GM19395 (cell line): ENCODE data around the gene WDR44.
A peak's percentile ranks its signal among the peaks of the same experiment; 100 is the strongest.
"Not testable (repeated sequence)": the region's sequence is repeated elsewhere in the genome, so short reads cannot be mapped to it uniquely, and the experiment has no call there.

Source experiments
- ATAC-seq: cut with Tn5 transposase; IDR thresholded peaks from one replicate; pipeline ENCODE4 v1.9.1; 2021; ENCODE audit warnings: mild to moderate bottlenecking, moderate library complexity; ENCODE audit not compliant: unreplicated experiment

The WDR44 gene

DNA sequence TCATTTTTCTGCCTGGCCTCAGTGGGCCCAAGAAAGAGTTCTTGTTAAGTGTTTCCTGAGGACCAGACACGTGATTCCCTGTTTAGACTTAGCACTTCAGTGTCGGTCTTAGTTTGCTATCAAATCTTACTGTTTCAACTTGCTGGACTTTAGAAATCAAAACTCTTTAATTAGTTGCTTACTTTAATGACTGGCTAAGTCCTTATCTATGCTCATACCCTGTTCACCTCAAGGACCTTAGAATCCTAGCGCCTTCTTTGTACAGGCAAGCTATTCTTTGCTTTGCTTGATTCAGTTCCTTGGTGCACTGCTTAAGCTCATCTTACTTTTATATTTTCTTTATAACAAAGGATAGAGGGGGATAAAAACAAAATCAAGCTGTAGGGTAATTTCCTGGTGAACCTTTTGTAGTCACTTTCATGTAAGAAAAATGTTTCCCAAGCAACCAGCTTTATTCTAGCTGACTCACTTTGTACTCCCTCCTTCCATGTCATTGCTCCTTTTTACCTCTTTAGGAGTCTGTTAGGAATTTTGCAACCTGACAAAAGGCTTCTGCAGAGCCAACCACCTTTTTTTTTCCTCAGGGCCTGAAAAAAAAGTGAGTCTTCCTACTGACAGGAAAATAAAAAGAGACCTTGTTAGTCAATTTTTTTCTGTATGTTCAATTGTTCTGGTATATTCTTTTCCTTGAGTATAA, 14.7 kb downstream of the WDR44 start:
- ATAC-seq, result no peak

DNA sequence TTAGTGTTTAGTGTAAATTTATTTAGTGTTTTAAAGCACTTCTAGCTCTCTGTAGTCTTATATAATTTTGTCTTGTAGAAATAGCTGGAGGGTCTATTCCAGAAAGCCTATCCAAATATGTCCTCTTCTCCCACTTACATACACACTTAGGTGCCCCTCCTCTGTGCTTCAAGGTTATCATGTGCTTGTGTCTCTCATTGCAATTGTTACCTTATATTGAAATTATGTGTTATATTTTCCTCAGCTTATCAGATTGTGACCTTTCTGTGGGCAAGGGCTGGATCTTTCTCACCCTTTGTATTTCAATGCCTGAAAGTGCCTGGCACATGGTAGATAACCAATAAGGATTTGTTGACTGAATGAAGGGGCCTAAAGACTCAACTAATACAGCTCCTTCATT, 18.4 kb downstream of the WDR44 start:
- ATAC-seq, result no peak

DNA sequence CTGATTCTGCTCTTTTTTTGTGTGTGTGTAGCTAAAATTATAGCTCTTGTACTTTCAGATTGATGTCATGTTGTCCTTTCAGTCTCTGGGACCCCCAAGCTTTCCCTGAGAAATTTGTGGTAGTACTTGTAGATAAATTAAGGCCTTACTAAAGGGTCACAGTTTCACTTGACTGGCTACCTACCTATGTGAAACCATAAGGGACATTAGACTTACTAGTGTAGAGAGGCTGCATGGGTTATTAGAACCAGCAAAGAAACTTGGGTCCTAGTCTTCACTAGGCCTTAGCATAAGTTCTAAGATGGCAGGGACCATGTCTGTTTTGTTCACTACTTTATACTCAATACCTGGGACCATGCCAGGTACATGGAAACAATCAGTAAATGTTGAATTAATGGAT, 21.4 kb downstream of the WDR44 start:
- ATAC-seq, result no peak

DNA sequence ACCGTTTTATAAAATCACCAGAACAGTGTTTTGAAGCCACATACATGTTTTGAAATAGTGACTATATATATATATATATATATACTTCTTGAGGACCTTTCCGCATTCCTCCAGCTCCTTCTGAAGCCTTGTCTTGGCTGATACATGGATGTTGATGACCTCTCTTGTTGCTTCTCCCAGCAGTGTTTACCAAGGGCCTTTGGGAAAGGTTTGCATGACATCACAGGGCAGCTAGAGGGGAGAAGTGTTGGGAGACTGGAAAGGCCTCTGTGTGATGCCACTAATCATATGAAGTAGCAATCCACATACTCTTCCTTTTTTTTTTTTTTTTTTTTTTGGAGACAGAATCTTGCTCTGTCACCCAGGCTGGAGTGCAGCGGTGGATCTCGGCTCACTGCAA, 22.5 kb downstream of the WDR44 start:
- ATAC-seq, result no peak

DNA sequence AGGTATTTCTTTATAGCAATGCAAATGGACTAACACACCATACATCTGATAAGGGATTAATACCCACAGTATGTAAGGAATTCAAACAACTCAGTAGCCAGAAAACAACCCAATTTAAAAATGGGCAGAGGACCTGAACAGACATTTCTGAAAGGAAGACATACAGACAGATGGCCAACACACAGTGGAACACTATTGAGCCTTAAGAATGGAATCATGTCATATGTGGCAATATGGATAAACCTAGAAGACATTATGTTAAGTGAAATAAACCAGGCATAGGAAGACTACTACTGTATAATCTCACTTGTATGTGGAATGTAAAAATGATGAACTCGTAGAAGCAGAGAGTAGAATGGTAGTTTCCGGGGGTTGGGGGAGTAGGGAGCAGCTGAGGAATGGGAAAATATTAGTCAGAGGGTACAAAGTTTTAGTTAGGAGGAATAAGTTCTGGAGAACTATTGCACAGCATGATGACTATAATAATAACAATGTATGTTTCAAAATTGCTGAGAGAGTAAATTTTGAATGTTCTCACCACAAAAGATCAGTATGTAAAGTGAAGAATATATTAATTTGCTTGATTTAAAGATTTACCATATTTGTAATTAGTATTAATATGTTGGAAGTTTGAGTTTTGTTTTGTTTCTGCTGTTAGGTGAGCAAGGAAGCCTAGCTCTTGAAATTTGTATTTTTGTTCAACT, 25.2 kb downstream of the WDR44 start:
- no peak for ATAC-seq

DNA sequence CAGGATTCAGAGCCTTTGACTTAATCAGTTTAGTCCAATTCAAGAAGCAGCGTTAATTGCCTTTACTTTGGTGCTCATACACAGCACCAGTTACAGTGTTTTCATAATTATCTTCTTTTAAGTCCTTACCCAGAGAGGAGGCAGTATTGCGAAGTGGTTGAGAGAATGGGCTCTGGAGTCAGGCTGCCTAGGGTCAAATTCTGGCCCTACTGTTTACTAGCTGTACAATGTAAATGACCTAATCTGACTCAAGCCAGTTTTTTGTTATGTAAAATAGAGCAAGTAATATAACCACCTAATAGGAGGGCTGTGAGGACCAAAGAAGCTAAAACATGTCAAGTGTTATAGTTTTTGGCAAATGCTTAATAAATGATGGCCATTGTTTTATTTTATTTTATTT, 27.6 kb downstream of the WDR44 start:
- ATAC-seq, result no peak

DNA sequence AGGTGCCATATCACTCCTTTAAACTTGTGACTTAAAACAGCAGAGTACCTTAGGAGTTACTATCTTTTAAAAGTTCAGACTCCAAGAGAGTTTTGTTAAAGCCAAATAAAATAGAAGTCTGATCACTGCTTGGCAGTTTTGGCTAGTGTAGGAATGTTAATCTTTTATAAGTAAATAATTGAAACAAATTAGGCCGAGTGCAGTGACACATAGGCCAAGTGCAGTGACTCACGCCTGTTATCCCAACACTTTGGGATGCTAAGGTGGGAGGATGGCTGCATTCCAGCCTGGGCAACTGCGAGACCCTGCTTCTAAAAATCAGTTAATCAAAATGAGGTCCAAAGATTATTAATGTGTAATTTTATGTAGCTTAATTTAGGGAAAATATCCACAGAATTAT, 37.2 kb downstream of the WDR44 start:
- no peak for ATAC-seq

DNA sequence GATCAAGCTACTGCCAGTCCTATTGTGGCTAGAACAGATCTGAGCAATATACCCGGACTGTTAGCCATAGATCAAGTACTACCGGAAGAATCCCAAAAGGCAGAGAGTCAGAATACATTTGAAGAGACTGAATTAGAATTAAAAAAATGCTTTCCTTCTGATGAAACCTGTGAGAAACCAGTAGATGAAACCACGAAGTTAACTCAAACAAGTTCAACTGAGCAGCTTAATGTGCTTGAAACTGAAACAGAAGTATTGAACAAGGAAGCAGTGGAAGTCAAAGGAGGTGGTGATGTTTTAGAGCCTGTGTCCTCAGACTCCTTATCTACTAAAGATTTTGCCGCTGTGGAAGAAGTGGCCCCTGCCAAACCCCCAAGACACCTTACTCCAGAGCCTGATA, 46.8 kb downstream of the WDR44 start:
- no peak for ATAC-seq

DNA sequence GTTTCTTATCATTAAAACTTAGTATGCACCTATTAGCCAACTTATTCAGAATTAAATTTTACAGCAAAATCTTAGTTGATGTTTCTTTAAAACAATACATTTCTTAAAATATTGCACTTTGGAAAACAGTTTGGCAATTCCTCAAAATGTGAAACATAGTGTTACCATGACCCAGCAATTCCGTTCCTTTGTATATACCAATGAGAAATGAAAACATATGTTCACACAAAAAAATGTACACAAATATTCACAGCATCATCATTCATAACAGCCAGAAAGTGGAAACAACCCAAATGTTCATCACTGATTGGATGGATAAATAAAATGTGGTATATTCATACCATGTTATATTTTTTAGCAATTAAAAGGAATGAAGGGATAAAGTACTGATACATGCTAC, 50.2 kb downstream of the WDR44 start:
- ATAC-seq, result no peak

DNA sequence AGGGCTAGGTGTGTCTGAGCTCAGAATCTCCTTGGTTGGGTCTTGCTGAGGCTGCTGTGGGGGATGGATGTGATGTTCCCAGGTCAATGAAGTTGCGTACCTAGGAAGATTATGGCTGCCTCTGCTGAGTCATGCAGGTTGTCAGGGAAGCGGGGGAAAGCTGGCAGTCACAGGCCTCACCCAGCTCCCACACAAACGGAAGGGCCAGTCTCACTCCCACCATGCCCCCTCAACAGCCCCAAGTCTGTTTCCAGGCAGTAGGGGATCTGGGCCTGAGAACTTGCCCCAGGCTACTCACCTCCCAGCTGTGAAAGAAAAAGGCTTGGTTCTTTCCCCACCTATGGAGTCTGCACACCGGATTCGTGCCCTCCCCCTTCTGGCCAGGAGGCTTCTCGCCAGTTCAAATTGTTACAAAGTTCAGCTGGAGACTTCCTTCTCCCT, 72.9 kb downstream of the WDR44 start:
- no peak for ATAC-seq

DNA sequence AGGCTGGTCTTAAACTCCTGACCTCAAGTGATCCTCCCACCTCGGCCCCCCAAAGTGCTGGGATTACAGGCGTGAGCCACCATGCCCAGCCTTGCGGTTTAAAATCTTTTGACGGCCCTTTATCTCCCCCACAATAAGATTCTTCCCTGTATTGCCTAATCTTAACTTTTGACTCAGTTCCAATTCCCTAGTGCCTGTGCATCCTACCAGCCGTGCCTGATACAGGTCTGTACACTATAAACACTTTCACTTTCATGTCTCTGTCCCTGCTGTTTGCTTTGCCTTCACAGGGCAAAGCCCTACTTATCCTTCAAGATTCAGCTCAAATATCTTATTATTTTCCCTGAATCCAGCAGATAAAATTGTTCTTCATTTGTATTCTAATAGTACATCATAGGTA, 74.6 kb downstream of the WDR44 start:
- ATAC-seq, result peak; percentile 67

DNA sequence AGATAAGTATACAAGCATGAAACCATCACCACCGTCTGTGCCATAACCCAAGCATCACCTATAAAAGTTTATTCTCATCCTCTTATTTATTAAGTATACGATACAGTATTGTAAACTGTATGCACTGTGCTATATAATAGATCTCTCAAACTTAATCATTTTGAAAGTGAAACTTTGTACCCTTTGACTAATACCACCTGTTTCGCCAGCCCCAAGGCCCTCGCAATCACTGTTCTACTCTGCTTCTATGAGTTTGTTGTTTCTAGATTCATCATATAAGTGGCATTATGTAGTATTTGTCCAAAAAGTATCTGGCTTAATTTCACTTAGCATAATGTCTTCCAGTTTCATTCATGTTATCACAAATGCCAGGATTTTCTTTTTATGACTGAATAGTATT, 77.7 kb downstream of the WDR44 start:
- peak; percentile 97 for ATAC-seq

DNA sequence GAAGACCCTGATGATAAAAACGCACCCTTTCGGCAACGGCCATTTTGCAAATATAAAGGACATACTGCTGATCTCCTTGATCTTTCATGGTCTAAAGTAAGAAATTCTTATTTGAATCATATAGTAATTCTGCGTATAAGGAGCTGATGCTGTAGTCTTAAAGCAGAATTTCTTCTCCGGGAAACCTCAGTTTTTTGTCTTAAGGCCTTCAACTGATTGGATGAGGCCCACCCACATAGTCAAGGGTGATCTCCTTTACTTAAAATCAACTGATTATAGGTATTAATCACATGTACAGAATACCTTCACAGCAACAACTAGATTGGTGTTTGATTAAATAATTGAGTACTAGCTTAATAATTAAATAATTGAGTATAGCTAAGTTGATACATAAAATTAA, 86.9 kb downstream of the WDR44 start:
- no peak for ATAC-seq

DNA sequence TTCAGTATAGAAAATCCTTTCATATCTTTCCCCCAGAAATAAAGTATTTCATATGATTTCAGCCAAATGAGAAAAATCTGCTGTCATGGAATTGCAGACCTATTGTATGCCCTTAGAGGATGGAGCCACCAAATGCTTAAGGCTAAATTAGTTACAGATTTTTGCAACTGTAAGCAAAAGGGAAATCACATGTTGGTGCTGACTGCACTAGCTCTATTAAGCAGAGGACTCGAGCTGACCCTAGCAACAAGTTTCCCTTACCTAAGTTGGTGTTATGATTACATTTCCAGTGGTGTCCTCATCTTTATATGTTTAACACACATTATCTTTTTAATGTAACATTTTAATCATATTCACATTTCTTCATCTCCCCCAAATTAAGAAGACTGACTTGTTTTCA, 91.4 kb downstream of the WDR44 start:
- no peak for ATAC-seq

DNA sequence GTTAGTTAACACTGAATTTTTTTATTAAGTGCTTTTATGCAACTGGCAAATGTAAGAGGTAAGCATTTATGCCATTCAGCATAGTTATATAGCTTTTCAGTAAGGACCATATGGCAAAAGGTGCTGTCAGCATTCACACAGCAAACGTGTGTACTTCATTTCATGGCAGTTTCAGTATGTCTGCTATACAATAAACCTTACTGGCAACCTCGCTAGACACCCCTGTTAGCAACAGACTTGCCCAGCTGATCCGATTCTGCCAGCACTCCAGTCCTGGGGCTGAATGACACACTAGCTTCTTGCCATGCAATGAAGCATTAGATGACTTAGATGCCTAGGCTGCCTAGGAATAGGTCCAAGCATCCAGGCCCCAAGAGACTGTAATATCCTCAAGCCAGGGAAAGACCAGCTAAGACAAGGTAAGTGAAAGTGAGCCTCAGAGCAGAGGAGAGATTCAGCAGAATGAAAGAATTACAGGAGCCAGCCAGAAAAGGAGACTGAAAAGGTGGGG, 102.4 kb downstream of the WDR44 start:
- ATAC-seq, result no peak

DNA sequence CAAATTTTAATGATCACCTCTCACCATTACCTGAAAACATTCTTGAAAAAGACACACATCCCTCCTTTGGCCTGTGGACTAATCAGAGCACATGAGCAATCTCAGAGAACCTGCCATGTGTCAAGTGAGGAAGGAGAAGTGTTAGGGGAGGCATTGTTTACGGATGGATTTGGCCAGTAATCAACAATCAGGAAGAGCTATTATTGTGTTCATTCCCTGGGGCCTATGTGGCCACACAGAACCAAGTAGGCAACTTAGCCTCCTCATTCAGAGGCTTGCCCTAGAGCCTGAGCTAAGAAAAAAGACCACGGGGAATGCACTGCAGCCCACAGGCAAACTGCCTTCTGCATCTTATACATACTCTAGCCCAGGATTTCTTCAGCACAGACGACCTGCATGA, 109.1 kb downstream of the WDR44 start:
- no peak for ATAC-seq

DNA sequence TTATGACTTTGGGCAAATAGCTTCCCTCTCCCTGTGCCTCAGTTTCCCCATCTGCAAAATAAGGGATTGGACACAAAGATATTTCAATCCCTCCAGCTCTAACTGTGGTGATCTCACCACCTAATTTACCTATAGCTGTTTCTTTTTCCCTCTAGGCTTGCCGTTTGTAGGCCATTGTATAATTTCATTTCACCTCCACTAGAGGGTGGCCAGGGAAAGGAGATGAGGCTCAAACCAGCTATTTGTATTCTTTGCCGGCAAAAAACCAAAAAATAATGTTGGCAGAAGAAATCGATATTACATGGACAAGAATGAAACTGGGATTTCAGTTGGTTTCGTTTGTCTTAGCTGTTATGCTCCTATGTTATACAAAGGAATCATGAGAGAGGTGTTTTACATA, 113.6 kb downstream of the WDR44 start:
- ATAC-seq, result no peak

DNA sequence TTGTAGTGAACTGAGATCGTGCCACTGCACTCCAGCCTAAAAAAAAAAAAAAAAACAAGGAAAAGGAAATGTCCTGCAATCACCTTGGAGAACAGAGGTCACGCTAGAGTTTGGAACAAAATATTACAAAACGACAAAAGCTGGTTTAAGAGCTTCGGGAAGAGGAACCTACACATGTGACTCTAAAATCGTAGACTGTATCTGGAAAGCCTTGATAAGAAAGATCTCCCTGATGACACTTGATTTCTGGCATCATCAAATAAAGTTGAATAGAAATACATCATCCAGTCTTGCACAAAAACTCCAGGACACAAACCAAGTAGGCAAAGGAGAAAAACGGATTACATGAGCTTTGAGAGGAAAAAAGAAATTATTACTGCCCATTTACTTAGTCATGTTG, 118.6 kb downstream of the WDR44 start:
- ATAC-seq, result no peak

DNA sequence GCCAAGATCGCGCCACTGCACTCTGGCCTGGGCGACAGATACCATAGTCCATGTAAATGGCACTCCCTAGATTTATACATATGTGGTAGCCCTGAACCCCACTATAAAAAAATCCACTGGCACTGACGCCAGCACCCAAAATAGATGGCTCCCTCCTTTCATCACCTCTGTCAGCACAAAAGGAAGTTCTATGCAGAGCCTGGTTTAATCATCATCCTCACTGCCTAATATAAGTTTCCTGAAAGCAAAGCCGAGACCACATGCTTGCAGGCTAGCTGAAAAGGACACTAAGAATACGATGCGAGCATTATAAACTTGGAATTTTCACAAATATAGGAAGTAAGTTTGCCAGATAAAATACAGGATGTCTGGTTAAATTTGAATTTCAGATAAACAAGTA, 122.2 kb downstream of the WDR44 start:
- ATAC-seq, result no peak

DNA sequence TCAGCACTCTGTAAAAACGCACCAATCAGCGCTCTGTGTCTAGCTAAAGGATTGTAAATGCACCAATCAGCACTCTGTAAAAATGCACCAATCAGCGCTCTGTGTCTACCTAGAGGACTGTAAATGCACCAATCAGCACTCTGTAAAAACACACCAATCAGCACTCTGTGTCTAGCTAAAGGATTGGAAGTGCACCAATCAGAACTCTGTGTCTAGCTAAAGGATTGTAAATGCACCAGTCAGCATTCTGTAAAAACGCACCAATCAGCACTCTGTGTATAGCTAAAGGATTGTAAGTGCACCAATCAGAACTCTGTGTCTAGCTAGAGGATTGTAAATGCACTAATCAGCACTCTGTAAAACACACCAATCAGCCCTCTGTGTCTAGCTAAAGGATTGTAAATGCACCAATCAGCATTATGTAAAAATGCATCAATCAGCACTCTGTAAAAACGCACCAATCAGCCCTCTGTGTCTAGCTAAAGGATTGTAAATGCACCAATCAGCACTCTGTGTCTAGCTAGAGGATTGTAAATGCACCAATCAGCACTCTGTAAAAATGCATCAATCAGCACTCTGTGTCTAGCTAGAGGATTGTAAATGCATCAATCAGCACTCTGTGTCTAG, 124.9 kb downstream of the WDR44 start:
- ATAC-seq, result not testable (repeated sequence)

DNA sequence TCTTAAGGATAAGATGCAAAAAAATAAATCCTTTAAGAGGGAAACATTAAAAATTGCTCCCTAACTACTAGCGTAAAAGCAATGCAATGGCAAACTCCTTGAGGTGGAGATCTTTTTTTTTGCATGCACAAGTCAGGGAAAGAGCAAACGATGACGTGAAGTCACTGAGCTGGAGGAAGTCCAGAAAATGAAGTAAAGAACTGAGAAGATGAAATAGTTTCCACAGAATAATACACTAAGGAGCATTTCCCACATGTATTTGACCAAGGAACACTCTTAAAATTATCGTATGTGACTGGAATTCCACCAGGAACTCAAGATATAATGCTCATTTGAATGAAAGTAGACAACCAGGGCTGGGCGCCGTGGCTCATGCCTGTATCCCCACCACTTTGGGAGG, 128.7 kb downstream of the WDR44 start:
- no peak for ATAC-seq

DNA sequence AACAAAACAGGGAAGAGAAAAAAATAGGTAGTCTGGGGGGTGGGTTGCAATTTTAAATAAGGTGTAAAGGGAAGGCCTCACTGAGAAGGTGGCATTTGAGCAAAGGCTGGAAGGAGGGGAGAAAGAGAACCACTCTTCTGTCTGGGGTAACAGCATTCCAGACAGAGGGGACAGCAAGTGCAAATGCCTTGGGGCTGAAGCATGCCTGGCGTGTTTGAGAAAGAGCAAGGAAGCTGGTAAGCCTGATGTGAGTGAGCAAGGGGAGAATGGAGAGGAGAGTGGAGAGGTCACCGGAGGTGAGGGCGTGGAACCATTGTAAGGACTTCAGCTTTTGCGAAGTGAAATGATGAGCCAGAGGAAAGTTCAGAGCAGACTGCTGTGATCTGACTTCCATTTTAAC, 130.0 kb downstream of the WDR44 start:
- no peak for ATAC-seq
